WTC11 (cell line): ENCODE results near the gene ANKRD37. TPM values are rescaled to one million over a fixed set of nuclear protein-coding genes. Genes with fewer than 3 reads are reported as not detected.

Experiments used
- ATAC-seq: fragments of 200-7000 bp; cut with Tn5 transposase; 2 replicates; pipeline ENCODE4 v1.10.0; 2021; ENCODE audit warnings: mild to moderate bottlenecking, moderate library complexity
- CTCF ChIA-PET: fragments of 300-600 bp; sonication (Branson Sonifier 250); formaldehyde crosslinking; loops from one replicate; lab custom pipeline; 2021; ENCODE audit warnings: antibody characterized with exemption; lab: Charles Lee
- POLR2A ChIA-PET: fragments of 350-600 bp; sonication (Branson Sonifier 250); formaldehyde crosslinking; loops from one replicate; lab custom pipeline; 2021; ENCODE audit warnings: antibody characterized with exemption; lab: Charles Lee
- DNase-seq: peaks from one replicate; pipeline ENCODE4 v3.0.0; 2021; ENCODE audit warnings: low spot score
- H3K27ac Mint-ChIP-seq: 2 replicates; pipeline ENCODE4 v1.8.0; 2021; ENCODE audit warnings: mixed read lengths
- H3K27me3 Mint-ChIP-seq: 2 replicates; pipeline ENCODE4 v1.8.0; 2021; ENCODE audit warnings: low read depth, mild to moderate bottlenecking, moderate library complexity, mixed read lengths
- H3K36me3 Mint-ChIP-seq: 2 replicates; pipeline ENCODE4 v1.8.0; 2021; ENCODE audit warnings: mixed read lengths
- H3K4me1 Mint-ChIP-seq: 2 replicates; pipeline ENCODE4 v1.8.0; 2022; ENCODE audit warnings: mixed read lengths
- H3K4me3 Mint-ChIP-seq: 2 replicates; pipeline ENCODE4 v1.8.0; 2021; ENCODE audit warnings: mild to moderate bottlenecking, moderate library complexity, mixed read lengths
- H3K9me3 Mint-ChIP-seq: 2 replicates; pipeline ENCODE4 v1.8.0; 2021; ENCODE audit warnings: mixed read lengths
- ARID4B ChIP-seq: sonication (generic); formaldehyde crosslinking; IDR thresholded peaks from 2 replicates; pipeline ENCODE4 v1.8.0; 2023; ENCODE audit warnings: missing genetic modification reagents, mild to moderate bottlenecking, borderline replicate concordance
- ATF1 ChIP-seq: sonication (generic); formaldehyde crosslinking; IDR thresholded peaks from 2 replicates; pipeline ENCODE4 v1.8.1; 2023; ENCODE audit warnings: mild to moderate bottlenecking, moderate library complexity, missing genetic modification reagents
- ATF2 ChIP-seq: sonication (generic); formaldehyde crosslinking; IDR thresholded peaks from 2 replicates; pipeline ENCODE4 v1.8.1; 2022; ENCODE audit warnings: low read depth, missing genetic modification reagents, borderline replicate concordance
- CTCF ChIP-seq: fragments of 200-600 bp; IDR thresholded peaks from 2 replicates; pipeline ENCODE4 v1.8.0; 2022; ENCODE audit warnings: antibody characterized with exemption
- E2F5 ChIP-seq: sonication (generic); formaldehyde crosslinking; IDR thresholded peaks from 2 replicates; pipeline ENCODE4 v1.8.1; 2022; ENCODE audit warnings: mild to moderate bottlenecking, moderate library complexity, missing genetic modification reagents
- FOXK1 ChIP-seq: sonication (generic); formaldehyde crosslinking; IDR thresholded peaks from 2 replicates; pipeline ENCODE4 v1.8.0; 2022; ENCODE audit warnings: mild to moderate bottlenecking, moderate library complexity, missing genetic modification reagents
- FOXP4 ChIP-seq: sonication (generic); formaldehyde crosslinking; IDR thresholded peaks from 2 replicates; pipeline ENCODE4 v1.8.0; 2022; ENCODE audit warnings: mild to moderate bottlenecking, missing genetic modification reagents
- MYBL2 ChIP-seq: sonication (generic); formaldehyde crosslinking; IDR thresholded peaks from 2 replicates; pipeline ENCODE4 v1.8.1; 2023; ENCODE audit warnings: mild to moderate bottlenecking, moderate library complexity, missing genetic modification reagents
- NR1H2 ChIP-seq: sonication (generic); formaldehyde crosslinking; IDR thresholded peaks from 2 replicates; pipeline ENCODE4 v1.9.0; 2021; ENCODE audit warnings: mild to moderate bottlenecking, moderate library complexity, missing genetic modification reagents
- PRRX2 ChIP-seq: fragments of 250-450 bp; sonication (Bioruptor Pico); IDR thresholded peaks from 2 replicates; pipeline ENCODE4 v1.8.0; 2021; ENCODE audit warnings: mild to moderate bottlenecking
- SMAD3 ChIP-seq: sonication (generic); formaldehyde crosslinking; IDR thresholded peaks from 2 replicates; pipeline ENCODE4 v1.8.0; 2022; ENCODE audit warnings: missing genetic modification reagents, mild to moderate bottlenecking, borderline replicate concordance
- SP1 ChIP-seq: sonication (generic); formaldehyde crosslinking; conservative IDR thresholded peaks from 2 replicates; pipeline ENCODE4 v1.8.1; 2022; ENCODE audit warnings: missing genetic modification reagents
- ZNF317 ChIP-seq: sonication (generic); formaldehyde crosslinking; IDR thresholded peaks from 2 replicates; pipeline ENCODE4 v1.8.1; 2023; ENCODE audit warnings: low read depth, mild to moderate bottlenecking, moderate library complexity, missing genetic modification reagents, borderline replicate concordance
- total RNA-seq: library from RNA; stranded (reverse); gene quantifications from 3 replicates; pipeline ENCODE4 v1.2.3, GENCODE V29; 2021

ANKRD37 gene
- total RNA-seq, 1 experiment from 2014 or later = 3.0 TPM

GRCh38 chr4:185381288-185382196, 15.1 kb upstream of the ANKRD37 start (continued):
- no peak for TF ChIP-seq E2F5 (CRISPR knock-in tag)
- TF ChIP-seq ATF2 = no peak
- TF ChIP-seq ATF1 (CRISPR knock-in tag) = no peak
- TF ChIP-seq SP1 = no peak

- Mint-ChIP-seq H3K36me3 (no peaks in the 10 kb centered on the region), H3K4me3 (no peak overlapping the region), H3K27ac (no peak overlapping the region), H3K9me3 (peaks cover 18% of the 10 kb centered on the region), H3K4me1 (peaks cover 6% of the 10 kb centered on the region; the same call in 1 of the 2 replicates)
- ChIA-PET CTCF (no interaction called here), POLR2A (no interaction called here)
- DNase-seq (no peak), ATAC-seq (no peak)
- TF ChIP-seq CTCF (no peak), PRRX2 (CRISPR knock-in tag) (no peak), SMAD3 (CRISPR knock-in tag) (no peak), FOXP4 (no peak), ARID4B (CRISPR knock-in tag) (no peak), ZNF317 (no peak), FOXK1 (CRISPR knock-in tag) (no peak), MYBL2 (CRISPR knock-in tag) (no peak), NR1H2 (CRISPR knock-in tag) (no peak)
- TF ChIP-seq, all 79 proteins: peak for 0
- H3K27me3 Mint-ChIP-seq = no peaks in the 10 kb centered on the region
Observed at GRCh38 chr4:185382754-185383153, 13.9 kb upstream of the ANKRD37 start.
